Activated CD4-positive, alpha-beta T cell treated with anti-CD3 and anti-CD28 coated beads for 48 hours (primary cell): ENCODE results near the gene HECTD4.
A peak's percentile ranks its signal among the peaks of the same experiment; 100 is the strongest.

ENCODE experiments used
- DNase-seq: peaks from one replicate; pipeline ENCODE4 v3.0.0-alpha.2; 2020

The HECTD4 gene

DNA sequence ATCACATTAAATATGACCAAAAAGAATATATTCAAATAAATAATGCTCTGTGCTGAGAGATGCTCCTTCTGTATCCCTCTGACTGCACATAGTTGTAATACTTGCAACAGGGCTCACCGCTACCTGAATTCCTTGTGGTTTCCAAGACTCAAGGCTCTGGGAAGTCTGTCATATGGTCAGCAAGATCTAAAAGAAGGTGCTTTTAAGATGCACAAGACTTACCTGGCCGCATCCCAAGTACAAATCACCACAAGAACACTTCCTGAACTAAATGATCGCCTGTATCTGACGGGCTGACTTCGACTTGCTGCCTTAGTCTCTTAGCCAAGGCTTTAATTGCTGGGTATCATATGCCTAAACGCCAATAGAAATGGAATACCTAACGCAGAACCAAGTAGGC, 67.2 kb downstream of the HECTD4 start:
- no peak for DNase-seq

DNA sequence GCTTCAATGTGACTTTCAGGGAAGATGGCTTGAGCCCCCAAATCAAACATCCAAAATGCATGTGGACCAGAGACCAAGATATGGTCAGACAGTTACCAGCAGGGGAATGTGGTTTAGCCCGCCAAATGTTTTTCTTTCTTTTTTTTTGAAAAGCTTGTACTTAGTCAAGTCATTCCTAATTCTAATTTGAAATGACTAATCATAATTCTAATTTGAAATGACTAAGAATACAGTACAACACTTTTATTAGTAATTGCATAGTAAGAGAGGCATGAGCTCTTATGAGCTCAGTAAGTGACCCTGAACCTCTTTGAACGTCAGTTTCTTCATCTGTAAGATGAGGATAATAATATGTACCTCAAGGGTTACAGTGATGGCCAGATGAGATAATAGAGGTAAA, 72.4 kb downstream of the HECTD4 start:
- DNase-seq: no peak

DNA sequence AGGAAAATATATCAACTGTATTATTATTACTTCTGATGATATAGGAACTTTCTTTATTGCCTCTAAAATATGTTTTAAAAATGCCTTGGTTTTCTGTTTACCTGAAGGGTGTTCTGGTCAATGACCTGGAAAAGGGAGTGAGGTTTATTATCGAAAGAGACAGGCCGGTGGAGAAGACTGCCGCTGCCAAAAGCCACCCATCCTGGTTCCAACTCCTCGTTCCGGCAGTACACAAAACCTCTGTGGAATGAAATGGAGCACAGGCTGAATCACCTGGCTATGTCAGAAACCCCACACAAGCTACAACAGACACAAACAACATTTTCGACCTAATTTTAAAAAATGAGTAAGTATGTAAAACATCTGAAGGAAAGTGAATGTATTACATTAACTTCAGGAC, 73.6 kb downstream of the HECTD4 start:
- no peak for DNase-seq

- DNase-seq: no peak
Measured at GRCh38 chr12:112308161-112308560, 74.1 kb downstream of the HECTD4 start.

DNA sequence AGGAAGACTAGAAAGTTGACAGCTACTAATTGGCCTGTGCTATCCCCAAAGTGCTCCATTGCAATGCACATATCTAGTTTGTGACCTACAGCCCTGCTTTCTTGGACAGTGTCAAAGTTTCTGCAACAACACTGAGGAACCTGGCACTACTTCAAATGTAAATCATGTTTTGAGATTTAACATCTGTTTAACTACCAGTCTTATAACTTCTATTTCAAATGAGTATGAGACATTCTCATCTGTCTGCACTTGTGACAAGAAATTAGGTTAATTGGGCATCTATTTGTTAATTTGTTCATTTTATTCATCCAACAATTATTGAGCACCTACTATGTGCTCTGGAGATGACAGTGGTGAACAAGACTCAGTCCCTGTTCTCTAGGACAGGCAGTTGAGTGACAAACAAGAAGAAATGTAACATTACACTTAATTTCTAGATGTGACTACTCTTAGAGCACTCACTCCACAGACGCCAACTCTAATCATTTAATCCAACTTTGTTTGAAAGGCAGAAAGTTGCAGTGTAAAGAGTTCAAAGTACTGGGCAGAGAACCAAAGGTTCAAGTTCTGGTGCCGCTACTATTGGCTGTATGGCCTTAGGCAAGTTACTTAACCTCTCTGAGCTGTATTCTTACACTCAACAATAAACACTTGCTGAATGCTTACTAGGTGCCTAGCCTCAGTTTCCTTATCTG, 74.8 kb downstream of the HECTD4 start:
- no peak for DNase-seq

DNA sequence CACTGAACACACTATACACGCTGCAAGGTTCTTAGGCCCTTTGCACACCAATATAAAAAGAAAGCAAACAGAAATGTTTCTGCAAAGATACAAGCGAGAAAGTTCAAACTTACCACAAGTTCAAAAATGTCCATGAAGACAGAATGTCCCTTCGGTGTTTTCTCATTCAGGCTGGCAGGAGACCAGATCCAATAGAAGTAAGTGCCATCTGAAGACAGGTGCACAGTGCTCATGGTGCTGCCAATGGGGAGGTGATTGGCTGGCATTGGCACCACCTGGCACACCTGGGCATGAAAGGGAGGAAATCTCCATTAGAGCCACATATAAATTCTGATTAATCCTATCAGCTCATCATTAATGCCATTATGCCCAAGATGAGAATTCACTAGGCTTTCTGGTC, 76.3 kb downstream of the HECTD4 start:
- DNase-seq: no peak

DNA sequence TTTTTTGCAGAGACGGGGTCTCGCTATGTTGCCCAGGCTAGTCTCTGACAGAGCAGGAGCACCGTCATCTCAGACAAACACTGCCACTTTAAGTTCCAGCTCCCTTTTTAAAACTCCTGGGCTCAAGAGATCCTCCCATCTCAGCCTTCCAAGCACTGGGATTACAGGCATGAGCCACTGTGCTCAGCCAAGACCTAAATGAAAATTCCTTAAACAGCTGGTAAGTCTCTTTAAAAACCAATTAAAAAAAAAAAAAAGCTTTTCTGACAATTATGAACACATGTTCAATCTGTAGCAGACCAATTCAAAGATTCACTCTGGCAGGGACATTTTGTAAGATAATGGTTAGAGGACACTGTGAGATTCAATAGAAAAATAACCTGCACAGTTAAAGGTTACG, 77.8 kb downstream of the HECTD4 start:
- no peak for DNase-seq

DNA sequence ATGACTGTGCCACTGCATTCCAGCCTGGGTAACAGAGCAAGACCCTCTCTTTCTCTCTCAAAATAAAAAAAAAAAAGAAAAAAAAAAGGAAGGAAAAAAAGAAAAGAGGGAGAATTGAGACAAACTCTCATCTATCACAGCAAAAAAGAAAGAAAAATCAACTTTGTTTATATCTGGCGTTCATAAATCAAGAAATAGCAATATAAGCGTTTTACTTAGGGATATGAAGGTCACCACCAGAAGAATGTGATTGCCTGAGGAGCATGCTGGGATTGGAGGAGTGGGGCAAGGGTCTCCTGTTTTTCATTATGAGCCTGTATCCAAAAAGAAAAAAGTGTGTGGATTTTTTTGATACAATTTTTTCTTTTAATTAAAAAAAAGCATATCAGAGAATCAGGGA, 78.4 kb downstream of the HECTD4 start:
- DNase-seq: no peak

DNA sequence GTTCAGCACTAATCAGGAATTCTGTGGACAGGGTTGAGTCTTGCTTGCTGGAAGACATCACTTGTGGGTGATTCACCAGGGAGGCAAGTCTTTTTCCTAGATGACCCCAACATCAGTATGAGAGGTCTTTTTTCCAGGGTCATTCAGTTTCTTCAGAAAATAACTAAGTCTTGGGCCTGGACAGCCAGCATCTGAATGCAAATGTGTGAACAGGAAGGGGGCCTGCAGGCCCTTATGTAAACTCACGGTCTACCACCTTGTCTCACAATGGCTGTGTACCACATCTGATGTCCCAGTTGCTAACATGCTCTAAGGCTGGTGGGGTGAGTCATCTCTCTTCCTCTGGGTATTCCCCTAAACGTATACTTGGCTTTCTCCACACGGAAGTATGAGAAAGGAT, 79.2 kb downstream of the HECTD4 start:
- DNase-seq: peak; percentile 61

GRCh38 chr12:112299704-112300103, 82.5 kb downstream of the HECTD4 start:
- no peak for DNase-seq

DNA sequence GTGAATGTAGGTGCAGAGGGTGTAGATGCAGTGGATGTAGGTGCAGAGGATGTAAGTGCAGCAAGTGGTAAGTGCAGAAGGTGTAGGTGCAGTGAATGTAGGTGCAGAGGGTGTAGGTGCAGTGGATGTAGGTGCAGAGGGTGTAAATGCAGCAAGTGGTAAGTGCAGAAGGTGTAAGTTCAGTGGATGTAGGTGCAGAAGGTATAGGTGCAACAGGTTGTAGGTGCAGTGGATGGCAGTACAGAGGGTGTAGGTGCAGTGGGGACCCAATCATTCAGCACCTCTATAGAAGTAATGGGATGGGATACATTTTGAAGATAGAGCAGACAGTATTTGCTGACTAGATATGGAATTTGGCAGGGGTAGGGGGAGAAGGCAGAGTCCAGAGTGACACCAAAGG, 85.0 kb downstream of the HECTD4 start:
- no peak for DNase-seq

GRCh38 chr12:112296183-112296582, 86.0 kb downstream of the HECTD4 start:
- DNase-seq: no peak

GRCh38 chr12:112294793-112295192, 87.4 kb downstream of the HECTD4 start:
- DNase-seq: no peak

DNA sequence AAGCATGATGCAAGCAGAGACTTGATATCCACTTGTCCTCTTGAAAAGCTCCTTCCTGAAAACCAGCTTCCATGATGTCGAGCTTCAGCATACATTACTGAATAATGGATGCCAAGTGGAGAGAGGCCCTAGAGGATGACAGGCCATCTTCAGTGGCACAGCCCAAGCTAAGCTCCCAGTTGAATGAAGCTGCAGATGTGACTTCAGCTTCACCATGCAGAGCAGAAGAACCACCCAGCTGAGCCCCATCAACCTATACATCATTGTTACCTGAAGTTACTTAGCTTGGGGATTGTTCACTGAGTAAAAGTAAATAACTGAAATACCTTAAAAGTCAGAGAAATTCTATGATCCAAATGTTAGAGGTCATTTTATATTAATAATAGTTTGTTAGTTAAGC, 93.6 kb downstream of the HECTD4 start:
- no peak for DNase-seq

- no peak for DNase-seq
Measured at GRCh38 chr12:112285600-112286401, 96.4 kb downstream of the HECTD4 start.

DNA sequence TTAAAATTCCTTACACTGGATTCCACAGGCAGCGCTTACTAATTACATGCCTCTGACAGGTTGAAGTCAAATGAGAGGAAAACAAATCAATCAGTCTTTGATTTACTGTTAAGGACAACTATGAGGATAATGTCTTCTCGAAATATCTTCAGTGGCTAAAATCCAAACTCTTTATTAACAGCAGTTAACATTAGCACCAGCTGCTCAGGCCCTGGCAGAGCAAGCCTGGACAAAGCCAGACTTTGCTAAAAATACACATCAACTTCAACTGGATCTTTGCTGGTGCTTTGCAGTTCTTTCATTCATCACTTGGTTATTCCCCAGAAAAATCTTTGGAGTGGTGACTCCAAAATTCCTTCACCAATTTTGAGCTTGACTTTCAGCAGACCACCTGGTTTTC, 98.7 kb downstream of the HECTD4 start:
- DNase-seq: no peak

GRCh38 chr12:112282920-112283319, 99.3 kb downstream of the HECTD4 start:
- no peak for DNase-seq

GRCh38 chr12:112275836-112276235, 106.4 kb downstream of the HECTD4 start:
- DNase-seq: no peak

- DNase-seq: no peak
Measured at GRCh38 chr12:112275207-112275606, 107.0 kb downstream of the HECTD4 start.

- DNase-seq: no peak
Measured at GRCh38 chr12:112270673-112271072, 111.6 kb downstream of the HECTD4 start.

GRCh38 chr12:112266473-112266872, 115.8 kb downstream of the HECTD4 start:
- DNase-seq: no peak

GRCh38 chr12:112261559-112261958, 120.7 kb downstream of the HECTD4 start:
- no peak for DNase-seq

DNA sequence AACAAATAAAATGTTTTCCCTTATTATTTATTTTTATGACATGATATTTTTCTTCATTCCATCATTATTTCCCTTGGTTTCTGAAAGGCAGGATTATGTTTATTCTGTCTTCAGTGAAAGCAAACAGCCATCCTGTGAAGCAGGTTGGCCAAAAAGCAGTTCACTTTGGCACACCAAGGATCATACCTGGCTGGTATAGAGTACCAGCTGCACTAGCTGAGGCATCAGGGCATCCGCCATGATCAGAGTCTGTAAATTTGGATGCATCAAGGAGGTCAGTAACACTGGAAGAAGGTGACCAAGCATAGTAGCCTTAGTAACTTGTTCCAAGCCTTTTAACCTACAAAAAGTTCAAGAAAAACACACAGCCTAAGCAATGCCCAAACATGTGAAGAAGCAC, 123.3 kb downstream of the HECTD4 start:
- DNase-seq: no peak

DNA sequence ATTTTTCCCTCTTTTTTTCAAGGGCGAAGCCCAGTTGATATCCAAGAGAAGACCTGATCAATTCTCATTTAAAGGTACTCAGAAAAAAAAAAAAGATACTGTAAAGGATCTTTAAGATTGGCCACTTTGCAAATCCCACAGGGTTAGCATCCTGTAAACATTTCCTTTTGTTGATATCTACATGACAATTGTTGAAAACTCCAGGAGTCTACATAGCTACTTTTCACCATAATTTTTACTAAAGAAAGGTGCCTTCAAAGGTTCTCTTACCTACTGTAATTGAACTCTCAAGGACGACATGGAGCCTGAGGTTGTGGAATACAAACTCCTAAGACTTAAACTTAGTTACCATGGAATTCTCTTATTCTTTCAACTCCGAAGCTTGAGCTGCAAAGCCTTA, 125.5 kb downstream of the HECTD4 start:
- no peak for DNase-seq

- DNase-seq: no peak
Measured at GRCh38 chr12:112252184-112252583, 130.0 kb downstream of the HECTD4 start.
